Heart right ventricle (tissue), 16 donors: ENCODE data around the gene CERS6. TPM values are rescaled to one million over a fixed set of nuclear protein-coding genes. Genes with fewer than 3 reads are reported as not detected.

Experiments used
- ATAC-seq, 8 donors: fragments of 200-7000 bp; cut with Tn5 transposase; one replicate each; pipeline ENCODE4 v1.9.1; 2020; ENCODE audit warnings: mild to moderate bottlenecking in 8 of 8, moderate library complexity in 8 of 8, moderate number of reproducible peaks in 1 of 8
- DNase-seq, 2 donors: peaks; one replicate each; pipeline ENCODE4 v3.0.0-alpha.2; 2020
- H3K27ac ChIP-seq, 10 donors: fragments of 200-600 bp; sonication (generic) in 2 of 10; one replicate each; pipeline versions ENCODE4 v1.5.0 to v1.8.0; 2020 to 2022; ENCODE audit warnings: mild to moderate bottlenecking in 3 of 10
- H3K27me3 ChIP-seq, 7 donors: fragments of 200-600 bp; one replicate each; pipeline ENCODE4 v1.8.0; 2021 to 2022; ENCODE audit warnings: mild to moderate bottlenecking in 2 of 7
- H3K36me3 ChIP-seq, 9 donors: fragments of 200-600 bp; sonication (generic) in 1 of 9; one replicate each; pipeline versions ENCODE4 v1.5.0 to v1.8.0; 2020 to 2022; ENCODE audit warnings: mild to moderate bottlenecking in 2 of 9
- H3K4me1 ChIP-seq, 9 donors: fragments of 200-600 bp; sonication (generic) in 1 of 9; one replicate each; pipeline versions ENCODE4 v1.5.0 to v1.8.0; 2020 to 2022; ENCODE audit warnings: mild to moderate bottlenecking in 4 of 9
- H3K4me3 ChIP-seq, 10 donors: fragments of 200-600 bp; sonication (generic) in 2 of 10; one replicate each; pipeline versions ENCODE4 v1.5.0 to v1.8.0; 2020 to 2022; ENCODE audit warnings: mild to moderate bottlenecking in 7 of 10, moderate library complexity in 2 of 10
- H3K9me3 ChIP-seq, 11 donors: fragments of 200-600 bp in 10 of 11; sonication (generic) in 2 of 11; one replicate each; pipeline versions ENCODE4 v1.5.0 to v1.8.0; 2013 to 2022; ENCODE audit warnings: mild to moderate bottlenecking in 2 of 11, control low read depth in 1 of 11, moderate library complexity in 1 of 11
- WGBS, 2 donors: extraction: QIAGEN DNeasy Blood & Tissue Kit; methylation state at CpG; one replicate each; pipeline ENCODE4 v1.1.7; 2013; ENCODE audit warnings: inconsistent platforms in 1 of 2; 5-methylcytosine and 5-hydroxymethylcytosine counted together
- intact Hi-C, 10 donors: fragments of 100-400 bp; cut with DNase I; formaldehyde crosslinking; loops; one replicate each; pipeline versions ENCODE4 v1.11.1 to v1.14.2; 2022
- polyA plus RNA-seq, 2 donors: library from polyadenylated mRNA; stranded (reverse); fragments of 200-250 nt; gene quantifications; one replicate each; pipeline ENCODE4 v1.2.3, GENCODE V29; 2013
- total RNA-seq, 10 donors: library from RNA; stranded (reverse); fragmentation: NEBNext Ultra II Directional in 3 of 10; extraction: Animal tissue kit (Norgen Biotek cat#: 25700) in 3 of 10; gene quantifications; one replicate each; pipeline versions ENCODE4 v1.2.1 to v1.2.4, GENCODE V29; 2021 to 2023
- TF ChIP-seq, protein P1 (sequence below), 9 donors: fragments of 200-600 bp; sonication (generic) in 2 of 9; IDR thresholded peaks; one replicate each; pipeline versions ENCODE4 v1.5.0 to v1.8.0; 2021 to 2022; ENCODE audit warnings: antibody characterized with exemption in 9 of 9, mild to moderate bottlenecking in 5 of 9, moderate library complexity in 1 of 9
- donor health status: Arrhythmogenic right ventricular cardiomyopathy.
- donor health status: ischemic (EF 13 %, LVEDD 7.1; RV severe dilation, severe dysfunction).
- donor health status: healthy with polysubstance abuse.
- donor health status: DM: no; HTN: yes; CAD: no.
- donor health status: DM: no; HTN: no; CAD: no.
- donor health status: ischemic (EF 25% LVEDD 6.9; RV normal size, moderate dysfunction).
- donor health status: ischemic (EF 25% LVEDD 5.7; RV mildly dilated, moderate dysfunction).
- donor health status: healthy.
- donor health status: DM: yes; HTN: yes; CAD: no.
- donor health status: Ischemic cardiomyopathy.
- donor health status: ischemic (EF 35%, LVEDD 5.7; RV mildly dilated, moderate dysfunction).
- donor health status: nonischemic (EF 11% LVEDD 7.7; RV severe dilation, severe dysfunction).
- donor health status: DM: yes; HTN: yes; CAD: no.
- donor health status: PGD.
- donor health status: ischemic (EF 29% LVEDD 5.4; RV normal size, mild dysfunction).
- donor health status: nonischemic (EF 23%, LVEDD 6.1; RV moderate dilation, normal function).

CERS6 gene
- total and polyA plus RNA-seq, 12 donors: 20.5 to 76.3 (median 56.1) TPM

- H3K4me3 ChIP-seq: no peak overlapping the region
- TF ChIP-seq, protein P1, sequence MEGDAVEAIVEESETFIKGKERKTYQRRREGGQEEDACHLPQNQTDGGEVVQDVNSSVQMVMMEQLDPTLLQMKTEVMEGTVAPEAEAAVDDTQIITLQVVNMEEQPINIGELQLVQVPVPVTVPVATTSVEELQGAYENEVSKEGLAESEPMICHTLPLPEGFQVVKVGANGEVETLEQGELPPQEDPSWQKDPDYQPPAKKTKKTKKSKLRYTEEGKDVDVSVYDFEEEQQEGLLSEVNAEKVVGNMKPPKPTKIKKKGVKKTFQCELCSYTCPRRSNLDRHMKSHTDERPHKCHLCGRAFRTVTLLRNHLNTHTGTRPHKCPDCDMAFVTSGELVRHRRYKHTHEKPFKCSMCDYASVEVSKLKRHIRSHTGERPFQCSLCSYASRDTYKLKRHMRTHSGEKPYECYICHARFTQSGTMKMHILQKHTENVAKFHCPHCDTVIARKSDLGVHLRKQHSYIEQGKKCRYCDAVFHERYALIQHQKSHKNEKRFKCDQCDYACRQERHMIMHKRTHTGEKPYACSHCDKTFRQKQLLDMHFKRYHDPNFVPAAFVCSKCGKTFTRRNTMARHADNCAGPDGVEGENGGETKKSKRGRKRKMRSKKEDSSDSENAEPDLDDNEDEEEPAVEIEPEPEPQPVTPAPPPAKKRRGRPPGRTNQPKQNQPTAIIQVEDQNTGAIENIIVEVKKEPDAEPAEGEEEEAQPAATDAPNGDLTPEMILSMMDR (IDR thresholded peaks at IDR 0.05): no peak
- ATAC-seq (no peak), DNase-seq (no peak)
- H3K27ac ChIP-seq: no peak overlapping the region
- peaks cover 2 to 41% (median 25%) of the 10 kb centered on the region in 9 donors for H3K4me1 ChIP-seq
- no peaks in the 10 kb centered on the region for H3K36me3 ChIP-seq
- intact Hi-C loops: loop anchor here in 1 of 10 donors (5.0 kb wide), 1 partner anchor 42 kb away; no protein-coding TSS in a partner anchor
- peaks cover 0 to 2% (median 0%) of the 10 kb centered on the region in 11 donors for H3K9me3 ChIP-seq
- no peaks in the 10 kb centered on the region for H3K27me3 ChIP-seq
- WGBS, 2 donors: 87 to 90% methylated on average over 3 of the region's 3 CpGs
Measured at GRCh38 chr2:168480356-168480755, 24.3 kb downstream of the CERS6 start.

GRCh38 chr2:168480825-168481585 lies 24.9 kb downstream of the CERS6 start:
- H3K27ac ChIP-seq: no peak overlapping the region
- no peak for ATAC-seq
- H3K36me3 ChIP-seq: no peaks in the 10 kb centered on the region
- H3K4me3 ChIP-seq: no peak overlapping the region
- peaks cover 2 to 41% (median 25%) of the 10 kb centered on the region in 9 donors for H3K4me1 ChIP-seq
- 89 to 91% methylated on average over 15 of the region's 15 CpGs for WGBS, 2 donors
- intact Hi-C loops: loop anchor here in 1 of 10 donors (5.0 kb wide), 1 partner anchor 41 kb away; no protein-coding TSS in a partner anchor
- TF ChIP-seq, protein P1 (IDR thresholded peaks at IDR 0.05): no peak
- H3K27me3 ChIP-seq: no peaks in the 10 kb centered on the region
- no peak for DNase-seq
- H3K9me3 ChIP-seq: peaks cover 0 to 8% (median 0%) of the 10 kb centered on the region in 11 donors

- Histone ChIP-seq H3K4me3 (no peak overlapping the region), H3K36me3 (no peaks in the 10 kb centered on the region), H3K27me3 (no peaks in the 10 kb centered on the region), H3K4me1 (peaks cover 2 to 41% (median 25%) of the 10 kb centered on the region in 9 donors), H3K9me3 (peaks cover 0 to 9% (median 0%) of the 10 kb centered on the region in 11 donors), H3K27ac (peak overlapping the region in 3 of 10 donors; percentile 2 to 41 (median 21))
- DNase-seq (no peak), ATAC-seq (peak in 3 of 8 donors; percentile 27 to 47 (median 37))
- TF ChIP-seq, protein P1 (IDR thresholded peaks at IDR 0.05): no peak
- 31 to 33% methylated on average over 2 of the region's 2 CpGs for WGBS, 2 donors
- intact Hi-C loops: loop anchor here in 1 of 10 donors (5.0 kb wide), 1 partner anchor 40 kb away; no protein-coding TSS in a partner anchor
Measured at GRCh38 chr2:168482269-168482668, 26.2 kb downstream of the CERS6 start.

- DNase-seq (no peak), ATAC-seq (peak in 3 of 8 donors; percentile 29 to 46 (median 35))
- peaks cover 2 to 33% (median 22%) of the 10 kb centered on the region in 9 donors for H3K4me1 ChIP-seq
- intact Hi-C loops: loop anchor here in 1 of 10 donors (5.0 kb wide), 1 partner anchor 39 kb away; no protein-coding TSS in a partner anchor
- peak overlapping the region in 4 of 10 donors; percentile 1 to 46 (median 22) for H3K27ac ChIP-seq
- H3K4me3 ChIP-seq: no peak overlapping the region
- no peaks in the 10 kb centered on the region for H3K36me3 ChIP-seq
- TF ChIP-seq, protein P1 (IDR thresholded peaks at IDR 0.05): no peak
- H3K9me3 ChIP-seq: peaks cover 0 to 9% (median 0%) of the 10 kb centered on the region in 11 donors
- no peaks in the 10 kb centered on the region for H3K27me3 ChIP-seq
- WGBS, 2 donors: 74 to 77% methylated on average over 9 of the region's 9 CpGs
Measured at GRCh38 chr2:168482952-168483831, 27.1 kb downstream of the CERS6 start.
